ENCODE measurements around the gene SLC25A45.

DNA sequence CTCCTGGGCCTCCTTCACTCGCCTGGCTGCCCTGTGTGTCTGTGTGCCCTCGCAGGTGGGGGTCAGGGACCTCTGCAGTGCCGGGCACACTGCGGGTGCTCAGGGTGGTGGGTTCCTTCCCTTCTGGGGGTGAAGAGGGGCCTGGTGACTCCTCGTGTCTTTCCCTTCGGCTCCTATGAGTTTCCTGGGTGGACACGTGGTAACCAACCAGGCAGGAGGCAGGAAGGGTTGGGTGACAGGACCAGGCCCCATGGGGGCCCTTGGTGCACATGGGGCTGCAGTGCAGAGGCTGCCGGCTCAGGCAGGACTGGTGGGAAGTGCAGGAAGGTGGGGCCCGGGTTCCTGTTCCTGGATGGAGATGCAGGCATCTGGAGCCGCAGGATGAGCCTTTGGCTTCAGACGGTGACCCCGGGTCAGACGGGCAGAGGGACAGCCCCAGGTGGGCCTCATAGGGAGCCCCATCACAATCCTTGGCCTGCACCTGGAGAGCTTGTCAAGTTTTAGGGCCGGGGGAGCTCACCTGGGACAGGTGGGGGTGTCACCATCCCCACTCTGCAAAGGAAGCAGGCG, 13.6 kb upstream of the SLC25A45 start:
- TF ChIP-seq, protein P1, sequence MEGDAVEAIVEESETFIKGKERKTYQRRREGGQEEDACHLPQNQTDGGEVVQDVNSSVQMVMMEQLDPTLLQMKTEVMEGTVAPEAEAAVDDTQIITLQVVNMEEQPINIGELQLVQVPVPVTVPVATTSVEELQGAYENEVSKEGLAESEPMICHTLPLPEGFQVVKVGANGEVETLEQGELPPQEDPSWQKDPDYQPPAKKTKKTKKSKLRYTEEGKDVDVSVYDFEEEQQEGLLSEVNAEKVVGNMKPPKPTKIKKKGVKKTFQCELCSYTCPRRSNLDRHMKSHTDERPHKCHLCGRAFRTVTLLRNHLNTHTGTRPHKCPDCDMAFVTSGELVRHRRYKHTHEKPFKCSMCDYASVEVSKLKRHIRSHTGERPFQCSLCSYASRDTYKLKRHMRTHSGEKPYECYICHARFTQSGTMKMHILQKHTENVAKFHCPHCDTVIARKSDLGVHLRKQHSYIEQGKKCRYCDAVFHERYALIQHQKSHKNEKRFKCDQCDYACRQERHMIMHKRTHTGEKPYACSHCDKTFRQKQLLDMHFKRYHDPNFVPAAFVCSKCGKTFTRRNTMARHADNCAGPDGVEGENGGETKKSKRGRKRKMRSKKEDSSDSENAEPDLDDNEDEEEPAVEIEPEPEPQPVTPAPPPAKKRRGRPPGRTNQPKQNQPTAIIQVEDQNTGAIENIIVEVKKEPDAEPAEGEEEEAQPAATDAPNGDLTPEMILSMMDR (IDR thresholded peaks at IDR 0.05) = no peak
- TF ChIP-seq POLR2A (IDR thresholded peaks at IDR 0.05) (no peak), POLR2AphosphoS5 (IDR thresholded peaks at IDR 0.05) (no peak), EP300 (IDR thresholded peaks at IDR 0.05; ENCODE audit: low read depth) (no peak)

All from transverse colon (tissue), 4 donors.